Kidney (tissue), 14 donors: ENCODE results near the gene C4orf50. TPM values are rescaled to one million over a fixed set of nuclear protein-coding genes. Genes with fewer than 3 reads are reported as not detected.

Source experiments
- DNase-seq, 5 donors: peaks; one replicate each; pipeline ENCODE4 v3.0.0-alpha.2; 2013 to 2020
- FAIRE-seq: peaks from 2 replicates; lab custom pipeline; 2012; peaks lifted over from hg19 to GRCh38; lab: Jason Lieb, UNC
- H3K27ac ChIP-seq, 2 donors: one replicate each; pipeline ENCODE4 v1.7.0; 2013; ENCODE audit warnings: low read depth in 2 of 2, low read length in 2 of 2, inconsistent platforms in 1 of 2
- H3K27me3 ChIP-seq: one replicate; pipeline ENCODE4 v1.7.1; 2013; ENCODE audit warnings: low read length, inconsistent platforms; ENCODE audit not compliant: control insufficient read depth, insufficient read depth
- H3K36me3 ChIP-seq, 3 donors: one replicate each; pipeline versions ENCODE4 v1.7.0 to v1.7.1; 2013; ENCODE audit warnings: low read length in 3 of 3, control low read depth in 1 of 3, inconsistent platforms in 1 of 3; ENCODE audit not compliant: insufficient read depth in 3 of 3, control insufficient read depth in 2 of 3
- H3K4me1 ChIP-seq, 3 donors: one replicate each; pipeline versions ENCODE4 v1.7.0 to v1.7.1; 2013; ENCODE audit warnings: low read length in 3 of 3, inconsistent platforms in 1 of 3, low read depth in 1 of 3; ENCODE audit not compliant: control insufficient read depth in 2 of 3, insufficient read depth in 2 of 3
- H3K4me3 ChIP-seq, 3 donors: one replicate each; pipeline versions ENCODE4 v1.7.0 to v1.8.1; 2013; ENCODE audit warnings: low read length in 3 of 3, control low read depth in 1 of 3, inconsistent platforms in 1 of 3
- H3K9ac ChIP-seq, 3 donors: one replicate each; pipeline versions ENCODE4 v1.7.0 to v1.7.1; 2013; ENCODE audit warnings: low read length in 3 of 3, control low read depth in 1 of 3, inconsistent platforms in 1 of 3
- H3K9me3 ChIP-seq, 3 donors: one replicate each; pipeline versions ENCODE4 v1.7.0 to v1.7.1; 2013; ENCODE audit warnings: low read length in 3 of 3, control low read depth in 1 of 3, inconsistent platforms in 1 of 3; ENCODE audit not compliant: control insufficient read depth in 2 of 3, insufficient read depth in 1 of 3
- CTCF ChIP-seq: IDR thresholded peaks from 3 replicates; pipeline ENCODE4 v1.5.1; 2012; ENCODE audit warnings: mild to moderate bottlenecking, moderate library complexity, borderline replicate concordance; ENCODE audit not compliant: insufficient read depth; ENCODE audit errors: extremely low read depth
- intact Hi-C: fragments of 100-400 bp; cut with DNase I; formaldehyde crosslinking; loops from one replicate; pipeline ENCODE4 v1.11.1; 2022
- polyA plus RNA-seq: library from polyadenylated mRNA; stranded (reverse); fragments of 350-450 nt; fragmentation: Illumina TruSeq; extraction: RNeasy Lipid Tissue Mini Kit (QIAGEN cat#74804); gene quantifications from one replicate; pipeline ENCODE4 v1.2.3, GENCODE V29; 2014; ENCODE audit warnings: low read depth, low replicate concordance; ENCODE audit not compliant: insufficient read depth
- total RNA-seq: library from RNA; stranded (reverse); fragmentation: NEBNext Ultra II Directional; extraction: Animal tissue kit (Norgen Biotek cat#: 25700); gene quantifications from one replicate; pipeline ENCODE4 v1.2.1, GENCODE V29; 2021
- donor health status: control.
- donor health status: control.
- donor health status: control.
- donor health status: control.
- donor health status: control.
- donor health status: DM: yes; HTN: yes; CAD: no.
- donor health status: Normal renal cell carcinoma (clear cell type).

Gene C4orf50
- total and polyA plus RNA-seq, 2 donors from 2014 or later: 0.16 TPM; not detected in 1

GRCh38 chr4:6044276-6044675 lies 26.0 kb upstream of the C4orf50 start:
- FAIRE-seq (no peak), DNase-seq (no peak)
- Histone ChIP-seq H3K27ac (no peak overlapping the region), H3K36me3 (no peaks in the 10 kb centered on the region), H3K9me3 (no peaks in the 10 kb centered on the region), H3K4me1 (no peaks in the 10 kb centered on the region), H3K9ac (no peak overlapping the region), H3K4me3 (no peak overlapping the region), H3K27me3 (no peaks in the 10 kb centered on the region)
- intact Hi-C loops: no loop called here
- no peak for TF ChIP-seq CTCF

- FAIRE-seq: no peak
- Histone ChIP-seq H3K9ac (no peak overlapping the region), H3K36me3 (no peaks in the 10 kb centered on the region), H3K4me3 (no peak overlapping the region), H3K4me1 (no peaks in the 10 kb centered on the region), H3K27ac (no peak overlapping the region), H3K9me3 (no peaks in the 10 kb centered on the region), H3K27me3 (no peaks in the 10 kb centered on the region)
- no peak for TF ChIP-seq CTCF
- no peak for DNase-seq
- intact Hi-C loops: no loop called here
Measured at GRCh38 chr4:6043843-6044242, 25.6 kb upstream of the C4orf50 start.

- H3K27me3 ChIP-seq: no peaks in the 10 kb centered on the region
- TF ChIP-seq CTCF: no peak
- FAIRE-seq (no peak), DNase-seq (no peak)
- intact Hi-C loops: no loop called here
- H3K36me3 ChIP-seq: no peaks in the 10 kb centered on the region
- H3K9ac ChIP-seq: no peak overlapping the region
- H3K9me3 ChIP-seq: no peaks in the 10 kb centered on the region
- no peak overlapping the region for H3K27ac ChIP-seq
- no peaks in the 10 kb centered on the region for H3K4me1 ChIP-seq
- H3K4me3 ChIP-seq: no peak overlapping the region
Measured at GRCh38 chr4:6043188-6043587, 25.0 kb upstream of the C4orf50 start.
